GM12892 (cell line): Measurements from ENCODE around the gene METTL24.
"Not testable (repeated sequence)": the region's sequence is repeated elsewhere in the genome, so short reads cannot be mapped to it uniquely, and the experiment has no call there.

Experiments used
- DNase-seq: peaks from one replicate; pipeline ENCODE4 v3.0.0; 2011; ENCODE audit not compliant: insufficient read length
- FAIRE-seq: peaks from 2 replicates; lab custom pipeline; 2011; peaks lifted over from hg19 to GRCh38; lab: Jason Lieb, UNC
- POLR2A ChIP-seq: IDR thresholded peaks from 2 replicates; pipeline ENCODE4 v1.6.1; 2011; ENCODE audit warnings: low read depth, low read length, control low read depth
- POLR2AphosphoS5 ChIP-seq: IDR thresholded peaks from 2 replicates; pipeline ENCODE4 v1.6.1; 2011; ENCODE audit warnings: low read depth, low read length, control low read depth
- TAF1 ChIP-seq: IDR thresholded peaks from 2 replicates; pipeline ENCODE4 v1.6.1; 2011; ENCODE audit warnings: low read depth, mild to moderate bottlenecking, control low read depth, low read length, borderline replicate concordance

METTL24 gene

DNA sequence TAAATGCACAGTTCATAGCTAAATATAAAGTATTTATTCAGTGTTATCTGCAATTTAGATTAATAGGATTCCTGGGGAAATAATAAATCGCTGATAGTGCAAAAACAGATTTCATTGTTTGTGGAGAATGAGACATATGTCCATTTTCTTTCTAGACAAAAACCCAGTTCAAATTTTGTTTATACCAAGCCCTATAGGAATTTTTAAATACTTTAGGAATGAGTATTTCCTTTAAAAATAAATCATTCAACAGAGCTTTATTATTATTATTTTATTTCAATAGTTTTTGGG is 86.5 kb downstream of the METTL24 start:
- no peak for FAIRE-seq
- no peak for DNase-seq
- no peak for TF ChIP-seq TAF1
- no peak for TF ChIP-seq POLR2AphosphoS5
- TF ChIP-seq POLR2A = no peak

DNA sequence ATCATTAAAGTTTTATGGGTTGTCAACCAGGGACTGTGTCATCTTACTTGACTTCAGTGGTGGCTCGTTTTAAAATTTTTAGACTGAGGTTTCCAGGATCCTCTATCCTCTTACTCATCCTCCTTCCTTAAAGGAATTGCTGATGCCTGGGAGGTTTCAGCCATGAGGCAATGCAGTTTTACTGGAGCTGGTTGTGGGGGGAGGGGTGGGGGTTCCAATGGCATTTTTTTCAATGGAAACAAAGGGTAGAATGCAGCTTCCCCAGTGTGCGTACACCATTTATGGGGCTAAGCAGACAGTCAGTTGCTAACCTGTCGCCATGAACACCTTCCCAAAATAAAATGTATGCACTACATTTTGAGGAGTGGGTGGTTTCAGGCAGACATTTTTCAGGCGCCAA is 88.0 kb downstream of the METTL24 start:
- FAIRE-seq (no peak), DNase-seq (no peak)
- no peak for TF ChIP-seq TAF1
- no peak for TF ChIP-seq POLR2A
- TF ChIP-seq POLR2AphosphoS5 = no peak

DNA sequence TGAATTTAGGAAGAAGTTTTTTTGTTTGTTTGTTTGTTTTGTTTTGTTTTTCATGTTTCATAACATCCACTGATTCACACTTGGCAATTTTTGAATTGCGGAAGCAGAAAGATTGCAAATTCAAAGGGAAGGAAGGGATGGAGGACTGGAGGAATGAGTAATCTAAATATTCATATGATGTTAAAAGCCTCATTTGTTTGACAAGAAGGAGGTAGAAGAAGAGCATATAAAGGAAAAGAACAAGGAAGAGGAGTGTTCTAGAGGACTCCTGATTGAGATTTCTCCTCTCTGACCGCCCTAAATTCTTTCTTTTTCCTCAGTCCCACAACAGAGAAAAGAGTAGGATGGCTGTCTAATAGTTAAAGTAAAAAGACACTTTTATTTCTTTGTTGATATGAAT is 88.5 kb downstream of the METTL24 start:
- TF ChIP-seq POLR2AphosphoS5 (no peak), POLR2A (no peak), TAF1 (no peak)
- DNase-seq (no peak), FAIRE-seq (no peak)

DNA sequence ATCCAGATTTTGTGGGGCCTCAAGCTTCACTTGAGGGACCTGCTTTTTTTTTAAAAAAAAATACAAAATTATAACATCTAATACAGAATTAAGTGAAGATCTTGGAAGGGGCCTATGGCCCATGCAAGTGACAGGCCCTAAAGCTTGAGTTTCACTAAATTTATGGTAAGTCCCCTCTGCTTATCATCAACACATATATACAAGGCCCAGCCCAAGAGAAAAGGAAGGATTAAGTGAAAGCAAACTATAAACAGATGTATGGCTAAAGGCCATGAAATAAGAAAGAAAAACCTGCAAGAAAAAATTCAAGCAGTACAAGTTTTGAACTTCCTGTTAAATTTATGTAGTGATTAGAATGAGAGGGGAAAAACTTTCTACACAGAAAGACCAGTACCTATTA is 91.2 kb downstream of the METTL24 start:
- TF ChIP-seq TAF1 (no peak), POLR2AphosphoS5 (no peak)
- DNase-seq (no peak), FAIRE-seq (no peak)

DNA sequence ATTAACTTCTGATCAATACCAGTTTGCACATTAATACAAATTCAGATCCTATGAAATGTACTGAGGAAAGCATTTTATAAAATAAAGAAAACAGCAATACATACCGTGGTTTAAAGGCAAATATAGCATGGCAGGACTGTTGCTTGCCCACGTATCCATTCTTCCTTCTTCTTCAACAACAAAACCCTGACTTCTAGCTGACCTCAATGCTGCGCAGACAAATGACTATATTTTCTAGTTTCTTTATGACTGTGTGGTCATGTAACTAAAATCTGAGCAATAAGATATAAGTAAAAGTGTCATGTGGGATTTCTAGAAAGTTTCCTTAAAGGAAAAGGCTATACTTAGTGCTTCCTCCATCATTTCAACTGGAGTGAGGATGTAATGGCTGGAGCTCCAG is 92.9 kb downstream of the METTL24 start:
- FAIRE-seq = no peak
- no peak for DNase-seq
- TF ChIP-seq POLR2AphosphoS5 (no peak), TAF1 (no peak), POLR2A (no peak)

DNA sequence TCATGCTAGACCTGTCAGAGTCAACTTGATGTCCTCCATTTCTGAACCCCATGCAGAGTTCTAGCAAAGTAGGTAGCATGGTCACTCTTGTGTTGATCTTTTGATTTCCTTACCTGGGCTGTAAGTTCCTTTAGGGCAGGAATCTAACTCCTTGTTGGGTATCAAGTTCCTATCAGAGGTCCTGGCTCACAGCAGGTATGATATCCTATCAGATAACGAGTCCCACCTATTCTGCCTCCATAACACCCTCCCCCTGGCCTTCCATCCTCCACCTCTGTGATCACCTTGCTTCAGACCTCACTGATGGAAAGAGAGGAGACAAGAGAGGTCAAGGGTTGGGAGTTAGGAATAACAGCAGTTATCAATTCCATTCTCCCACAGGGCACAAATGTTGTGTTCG is 101.8 kb downstream of the METTL24 start:
- no peak for FAIRE-seq
- TF ChIP-seq TAF1 = no peak
- no peak for TF ChIP-seq POLR2A
- no peak for TF ChIP-seq POLR2AphosphoS5

DNA sequence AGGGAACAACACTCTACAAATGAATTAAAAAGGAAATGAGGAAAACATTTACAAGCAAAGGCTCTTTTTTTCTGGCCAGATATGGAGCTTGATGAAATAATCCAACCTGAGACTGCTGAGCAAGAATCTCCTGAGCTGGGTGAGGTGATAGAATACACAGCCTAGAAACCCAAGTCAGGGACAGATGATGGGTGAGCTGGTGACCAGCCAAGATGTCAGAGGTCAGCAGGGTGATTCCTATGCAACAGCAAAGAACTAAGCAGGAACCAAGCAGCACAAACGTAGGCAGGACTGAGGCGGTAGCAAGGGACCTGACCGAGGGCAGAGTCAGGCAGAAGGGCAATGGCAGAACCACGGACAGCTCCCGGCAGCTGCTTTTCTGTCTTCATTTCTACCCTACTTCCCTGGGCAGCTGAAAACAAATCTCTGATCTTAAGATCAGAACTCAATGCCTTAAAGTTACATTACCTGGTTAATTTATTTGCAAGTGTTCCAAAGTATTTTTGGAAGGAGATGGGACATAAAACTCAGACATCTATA is 102.9 kb downstream of the METTL24 start:
- no peak for FAIRE-seq
- no peak for TF ChIP-seq POLR2AphosphoS5
- TF ChIP-seq POLR2A = no peak
- no peak for TF ChIP-seq TAF1
- no peak for DNase-seq

More for the DNA sequence above, 101.8 kb downstream of the METTL24 start:
- no peak for DNase-seq

DNA sequence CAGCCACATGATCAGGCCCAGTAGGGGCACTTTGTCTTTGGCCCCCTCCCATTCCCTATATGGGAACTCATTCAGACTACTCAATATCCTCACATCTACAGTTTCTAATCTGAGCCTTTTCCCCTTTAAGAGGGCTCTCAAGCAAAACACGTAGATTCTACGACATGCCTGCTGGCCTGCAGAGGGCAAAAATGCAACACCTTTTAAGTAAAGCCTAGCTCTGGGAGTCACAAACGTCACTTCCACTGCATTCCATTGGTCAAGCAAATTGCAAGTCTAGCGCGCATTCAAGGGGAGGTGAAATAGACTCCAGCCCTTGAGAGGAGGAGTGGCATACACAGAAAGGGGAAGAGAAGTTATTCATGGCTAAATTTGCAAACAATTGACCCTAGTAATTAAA is 107.3 kb downstream of the METTL24 start:
- DNase-seq = no peak
- no peak for FAIRE-seq
- TF ChIP-seq TAF1 = no peak

DNA sequence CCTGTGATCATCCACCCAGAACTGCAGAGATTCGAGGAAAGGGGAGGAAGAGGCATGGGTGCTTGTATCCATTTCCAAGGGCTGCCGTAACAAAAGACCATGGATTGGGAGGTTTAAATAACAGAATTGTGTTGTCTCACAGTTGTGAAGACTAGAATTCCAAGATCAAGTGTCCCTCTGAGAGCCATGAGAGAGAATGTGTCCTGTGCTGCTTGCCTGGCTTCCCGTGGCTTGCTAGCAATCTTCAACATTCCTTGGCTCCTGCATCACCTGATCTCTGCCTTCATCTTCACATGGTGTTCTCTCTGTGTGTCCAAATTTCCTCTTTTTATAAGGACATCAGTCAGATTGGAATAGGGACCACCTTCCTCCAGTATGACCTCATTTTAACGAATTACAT is 108.1 kb downstream of the METTL24 start:
- FAIRE-seq (no peak), DNase-seq (no peak)
- no peak for TF ChIP-seq POLR2AphosphoS5
- TF ChIP-seq TAF1 = no peak
- TF ChIP-seq POLR2A = no peak

DNA sequence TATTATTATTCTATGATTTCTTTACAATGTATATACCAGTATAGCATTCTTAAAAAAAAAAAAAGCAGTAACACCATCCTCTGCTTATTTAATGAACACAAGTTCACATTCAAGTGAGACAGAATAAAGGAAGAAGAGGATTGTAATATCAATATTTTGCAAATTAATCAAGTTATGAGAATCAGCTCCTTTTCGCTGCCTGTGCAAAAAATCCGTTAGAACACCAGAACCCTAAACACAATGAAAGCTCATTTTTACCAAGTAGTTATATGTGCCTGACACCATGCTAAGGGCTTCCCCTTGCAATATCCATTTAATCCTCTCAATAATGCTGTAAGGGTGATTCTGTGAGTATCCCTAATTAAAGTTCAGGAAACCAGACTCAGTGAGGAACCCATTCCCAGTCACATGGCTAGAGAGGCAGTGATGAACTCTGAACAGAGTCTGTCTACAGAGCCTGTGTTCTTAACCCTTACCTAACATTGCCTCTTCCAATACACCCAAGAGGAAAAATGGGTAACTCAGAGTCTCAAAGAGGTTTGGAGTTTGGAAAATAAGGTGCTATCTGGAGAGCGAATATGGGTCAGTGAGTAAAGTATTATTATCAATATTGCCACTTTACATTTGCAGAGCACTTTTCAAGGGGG is 111.1 kb downstream of the METTL24 start:
- no peak for FAIRE-seq
- no peak for DNase-seq
- no peak for TF ChIP-seq TAF1
- TF ChIP-seq POLR2AphosphoS5 = no peak
- TF ChIP-seq POLR2A = no peak

DNA sequence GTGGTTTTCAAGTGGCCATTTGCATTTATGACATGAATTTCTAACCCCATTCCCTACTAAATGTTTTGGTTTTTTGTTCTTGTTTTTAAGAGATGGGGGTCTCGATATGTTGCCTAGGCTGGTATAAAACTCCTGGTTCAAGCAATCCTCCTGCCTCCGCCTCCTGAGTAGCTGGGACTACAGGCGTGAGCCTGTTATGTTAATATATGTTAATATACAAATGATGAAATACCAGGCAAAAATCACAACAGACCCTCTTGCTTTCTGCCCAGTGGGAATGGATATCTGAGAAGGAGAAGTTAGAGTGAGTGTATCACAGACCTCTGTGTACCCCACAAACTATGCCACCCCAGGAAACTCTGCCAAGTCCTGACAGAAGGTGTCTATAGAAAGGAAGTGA is 111.8 kb downstream of the METTL24 start:
- DNase-seq = no peak
- no peak for FAIRE-seq
- no peak for TF ChIP-seq TAF1
- no peak for TF ChIP-seq POLR2A
- no peak for TF ChIP-seq POLR2AphosphoS5

DNA sequence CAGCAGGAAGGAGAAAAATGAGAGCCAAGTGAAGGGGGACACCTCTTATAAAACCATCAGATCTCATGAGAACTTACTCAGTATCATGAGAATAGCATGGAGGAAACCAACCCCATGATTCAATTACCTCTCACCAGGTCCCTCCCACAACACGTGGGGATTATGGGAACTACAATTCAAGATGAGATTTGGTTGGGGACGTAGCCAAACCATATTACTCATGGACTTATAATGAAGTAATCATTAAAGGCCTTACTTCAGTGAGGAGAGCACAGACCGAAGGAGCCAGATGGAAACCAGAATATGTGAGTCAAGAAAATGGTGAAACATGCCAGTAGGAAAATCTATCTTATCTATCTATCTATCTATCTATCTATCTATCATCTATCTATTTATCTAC is 113.5 kb downstream of the METTL24 start:
- FAIRE-seq, DNase-seq: not testable (repeated sequence)

DNA sequence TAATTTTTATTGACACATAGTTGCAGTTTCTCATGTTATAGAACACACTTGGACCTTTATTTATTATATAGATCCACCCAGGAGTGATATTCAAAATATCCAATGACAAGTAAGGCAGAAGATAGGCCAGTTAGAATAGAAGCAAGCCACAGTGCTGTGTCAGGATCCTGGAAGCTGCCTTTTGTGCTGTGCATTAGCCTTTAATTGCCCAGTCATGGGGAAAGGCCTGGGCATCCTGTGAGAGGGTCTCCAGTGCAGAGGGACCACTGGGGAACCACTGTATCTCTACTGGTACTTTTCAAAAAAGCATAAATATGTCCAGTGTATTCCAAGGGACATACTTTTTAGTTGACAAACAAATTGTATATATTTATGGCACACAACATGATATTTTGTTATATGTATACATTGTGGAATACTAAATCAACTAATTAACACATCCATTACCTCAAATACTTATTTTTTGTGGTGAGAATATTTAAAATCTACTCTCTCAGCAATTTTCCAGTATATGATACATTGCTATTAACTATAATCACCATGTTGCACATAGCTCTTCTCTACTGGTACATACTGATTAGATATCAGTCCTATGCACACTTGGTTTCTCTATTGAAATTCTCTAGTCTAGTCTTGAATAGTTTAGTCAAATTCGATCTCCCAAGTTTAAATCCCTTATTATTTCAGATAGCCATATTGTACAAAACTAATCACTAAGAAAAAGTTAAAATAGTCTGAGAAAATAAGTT is 118.4 kb downstream of the METTL24 start:
- DNase-seq (no peak), FAIRE-seq (no peak)
- no peak for TF ChIP-seq POLR2A
- no peak for TF ChIP-seq TAF1
- no peak for TF ChIP-seq POLR2AphosphoS5

DNA sequence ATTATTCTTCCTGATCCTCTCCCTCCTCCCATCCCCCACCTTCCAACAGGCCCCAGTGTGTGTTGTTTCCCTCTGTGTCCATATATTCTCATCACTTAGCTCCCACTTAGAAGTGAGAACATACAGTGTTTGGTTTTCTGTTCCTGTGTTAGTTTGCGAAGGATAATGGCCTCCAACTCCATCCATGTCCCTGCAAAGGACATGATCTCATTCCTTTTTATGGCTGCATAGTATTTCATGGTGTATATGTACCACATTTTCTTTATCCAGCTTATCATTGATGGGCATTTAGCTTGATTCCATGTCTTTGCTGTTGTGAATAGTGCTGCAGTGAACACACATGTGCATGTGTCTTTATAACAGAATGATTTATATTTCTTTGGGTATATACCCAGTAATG is 122.1 kb downstream of the METTL24 start:
- FAIRE-seq, DNase-seq: not testable (repeated sequence)
